Iris pigment epithelial cell (primary cell): ENCODE measurements around the gene P2RX4.
"Not testable (repeated sequence)": the region's sequence is repeated elsewhere in the genome, so short reads cannot be mapped to it uniquely, and the experiment has no call there.

ENCODE experiments used
- DNase-seq: peaks from one replicate; pipeline ENCODE4 v3.0.0-alpha.2; 2011; ENCODE audit warnings: low read depth

The P2RX4 gene, protein sequence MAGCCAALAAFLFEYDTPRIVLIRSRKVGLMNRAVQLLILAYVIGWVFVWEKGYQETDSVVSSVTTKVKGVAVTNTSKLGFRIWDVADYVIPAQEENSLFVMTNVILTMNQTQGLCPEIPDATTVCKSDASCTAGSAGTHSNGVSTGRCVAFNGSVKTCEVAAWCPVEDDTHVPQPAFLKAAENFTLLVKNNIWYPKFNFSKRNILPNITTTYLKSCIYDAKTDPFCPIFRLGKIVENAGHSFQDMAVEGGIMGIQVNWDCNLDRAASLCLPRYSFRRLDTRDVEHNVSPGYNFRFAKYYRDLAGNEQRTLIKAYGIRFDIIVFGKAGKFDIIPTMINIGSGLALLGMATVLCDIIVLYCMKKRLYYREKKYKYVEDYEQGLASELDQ

DNA sequence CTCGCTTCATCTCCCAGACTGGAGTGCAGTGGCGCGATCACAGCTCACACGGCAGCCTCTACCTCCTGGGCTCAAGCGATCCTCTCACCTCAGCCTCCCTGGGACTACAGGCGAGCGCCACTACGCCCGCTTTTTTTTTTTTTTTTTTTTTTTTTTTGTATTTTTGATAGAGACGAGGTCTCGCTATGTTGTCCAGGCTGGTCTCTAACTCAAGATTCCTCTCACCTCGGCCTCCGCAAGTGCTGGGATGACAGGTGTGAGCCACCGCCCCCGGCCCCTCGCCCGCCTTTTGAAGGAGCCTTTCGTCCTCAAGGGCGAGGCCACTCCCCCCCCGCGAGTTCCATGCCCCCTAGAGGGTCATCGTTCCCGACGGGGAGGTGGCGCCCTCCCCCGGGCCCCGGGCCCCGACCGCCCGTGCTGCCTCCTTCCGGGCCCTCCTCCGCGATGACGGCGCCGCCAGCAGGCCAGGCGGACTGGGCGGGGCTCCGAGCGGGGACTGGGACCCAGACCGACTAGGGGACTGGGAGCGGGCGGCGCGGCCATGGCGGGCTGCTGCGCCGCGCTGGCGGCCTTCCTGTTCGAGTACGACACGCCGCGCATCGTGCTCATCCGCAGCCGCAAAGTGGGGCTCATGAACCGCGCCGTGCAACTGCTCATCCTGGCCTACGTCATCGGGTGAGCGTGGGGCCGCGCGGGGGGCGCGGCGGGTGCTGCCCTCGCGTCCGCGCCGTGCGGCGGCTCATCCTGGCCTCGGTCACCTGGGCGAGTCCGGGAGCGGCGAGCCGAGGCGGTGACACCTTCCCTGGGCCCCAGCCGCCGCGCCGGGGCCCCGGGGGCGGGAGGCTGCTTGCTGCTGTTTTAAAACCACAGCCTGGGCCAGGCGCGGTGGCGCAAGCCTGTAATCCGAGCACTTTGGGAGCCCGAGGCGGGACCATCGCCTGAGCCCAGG lies at the start of gene P2RX4:
P2RX4 (plus strand) TSS at position 506 of the 949 bp plus-strand sequence; CDS start at position 542, 36 bp downstream.
- DNase-seq = peak; percentile 67

DNA sequence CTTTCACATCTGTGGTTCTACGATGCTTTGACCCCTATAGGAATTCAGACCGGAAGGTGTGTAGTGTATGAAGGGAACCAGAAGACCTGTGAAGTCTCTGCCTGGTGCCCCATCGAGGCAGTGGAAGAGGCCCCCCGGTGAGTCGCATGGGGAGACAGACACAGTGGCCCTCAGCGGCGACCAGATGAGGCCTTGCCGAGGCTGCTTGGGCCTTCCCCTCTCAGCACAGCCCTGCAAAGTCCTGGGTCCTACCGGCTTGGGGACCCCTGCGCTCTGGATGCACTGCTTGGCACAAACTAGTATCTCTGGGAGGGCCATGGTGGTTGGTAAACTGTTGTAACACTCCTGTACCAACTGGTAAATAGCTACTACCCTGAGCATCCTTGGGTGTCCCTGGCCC lies 47.5 kb upstream of the P2RX4 start:
- no peak for DNase-seq

DNA sequence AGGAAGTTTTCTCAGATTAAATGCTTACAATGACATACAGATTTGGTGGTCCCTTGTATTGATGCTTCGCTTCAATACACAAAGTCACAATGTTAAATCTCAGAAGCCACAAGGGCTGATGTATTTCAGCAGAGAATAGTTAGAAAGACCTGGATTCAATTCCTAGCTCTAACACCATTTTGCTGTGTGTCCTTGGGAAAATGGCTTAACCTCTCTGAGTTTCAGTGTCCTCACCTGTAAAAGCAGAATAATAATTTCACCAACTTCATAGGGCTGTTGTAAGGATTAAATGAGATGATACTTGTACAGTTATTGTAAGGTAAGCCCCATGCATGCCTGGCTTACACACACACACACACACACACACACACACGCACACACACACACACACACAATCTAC lies 46.9 kb upstream of the P2RX4 start:
- DNase-seq = no peak

DNA sequence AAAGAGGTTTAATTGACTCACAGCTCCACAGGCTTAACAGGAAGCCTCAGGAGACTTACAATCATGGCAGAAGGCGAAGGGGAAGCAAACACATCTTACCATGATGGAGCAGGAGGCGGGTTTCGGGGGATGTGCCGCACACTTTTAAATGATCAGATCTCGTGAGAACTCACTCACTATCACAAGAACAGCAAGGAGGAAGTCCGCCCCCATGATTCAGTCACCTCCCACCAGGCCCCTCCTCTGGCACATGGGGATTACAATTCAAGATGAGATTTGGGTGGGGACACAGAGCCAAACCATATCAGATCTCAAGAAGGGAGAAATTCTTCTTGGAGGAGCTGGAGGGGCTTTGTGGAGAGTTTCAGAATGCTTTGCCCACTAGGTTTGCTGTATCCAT lies 45.1 kb upstream of the P2RX4 start:
- DNase-seq = not testable (repeated sequence)

DNA sequence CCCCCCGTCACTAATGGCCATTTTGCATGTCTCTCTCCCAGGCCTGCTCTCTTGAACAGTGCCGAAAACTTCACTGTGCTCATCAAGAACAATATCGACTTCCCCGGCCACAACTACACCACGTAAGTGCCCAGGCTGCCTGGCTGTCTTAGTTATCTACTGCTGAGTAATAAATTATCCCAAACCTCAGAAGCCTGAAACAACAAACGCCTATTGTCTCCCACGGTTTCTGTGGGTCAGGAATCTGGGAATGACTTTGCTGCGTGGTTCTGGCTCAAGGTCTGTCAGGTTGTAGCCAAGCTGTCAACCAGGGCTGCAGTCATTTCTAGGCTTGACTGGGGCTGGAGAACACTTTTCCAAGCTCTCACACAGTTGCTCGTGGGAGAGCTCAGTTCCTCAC lies 44.6 kb upstream of the P2RX4 start:
- DNase-seq = no peak

DNA sequence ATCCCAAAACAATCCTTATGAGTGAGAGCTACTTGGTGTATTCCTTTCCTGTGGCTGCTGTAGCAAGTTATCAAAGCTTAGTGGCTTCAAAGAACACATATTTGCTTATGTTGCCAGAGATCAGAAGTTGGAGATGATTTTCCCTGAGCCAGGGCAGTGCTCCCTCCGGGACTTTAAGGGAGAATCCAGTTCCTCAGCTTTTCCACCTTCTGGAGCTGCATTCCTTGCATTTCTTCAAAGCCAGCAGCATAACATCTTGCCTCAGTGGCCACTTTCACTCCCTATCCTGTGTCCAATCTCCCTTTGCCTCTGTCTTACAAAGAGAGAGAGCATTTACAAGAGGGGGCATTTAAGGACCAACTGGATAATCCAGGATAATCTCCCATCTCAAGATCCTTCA lies 43.6 kb upstream of the P2RX4 start:
- DNase-seq = no peak

DNA sequence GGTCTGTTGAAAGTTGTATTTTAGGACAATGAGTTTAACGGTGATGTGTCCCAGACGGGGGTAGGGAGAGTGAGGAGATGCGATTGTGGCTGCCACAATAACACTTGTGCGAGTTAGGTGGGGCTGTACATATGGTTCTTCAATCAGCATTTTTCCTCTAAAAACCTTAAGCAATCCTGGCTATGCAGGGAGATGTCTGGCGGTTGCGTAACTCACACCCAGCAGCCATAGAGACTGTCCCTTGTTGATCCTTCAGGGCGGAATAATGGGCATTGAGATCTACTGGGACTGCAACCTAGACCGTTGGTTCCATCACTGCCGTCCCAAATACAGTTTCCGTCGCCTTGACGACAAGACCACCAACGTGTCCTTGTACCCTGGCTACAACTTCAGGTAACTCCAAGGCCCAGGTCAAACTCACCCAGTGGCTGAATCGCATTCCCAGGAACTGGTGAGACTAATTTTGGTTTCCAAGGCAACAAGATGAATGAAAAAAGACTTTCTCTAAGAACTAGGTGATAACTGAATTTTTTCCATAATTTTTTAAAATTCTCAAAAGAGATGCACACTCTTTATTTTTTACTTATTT lies 42.6 kb upstream of the P2RX4 start:
- peak; percentile 58 for DNase-seq

DNA sequence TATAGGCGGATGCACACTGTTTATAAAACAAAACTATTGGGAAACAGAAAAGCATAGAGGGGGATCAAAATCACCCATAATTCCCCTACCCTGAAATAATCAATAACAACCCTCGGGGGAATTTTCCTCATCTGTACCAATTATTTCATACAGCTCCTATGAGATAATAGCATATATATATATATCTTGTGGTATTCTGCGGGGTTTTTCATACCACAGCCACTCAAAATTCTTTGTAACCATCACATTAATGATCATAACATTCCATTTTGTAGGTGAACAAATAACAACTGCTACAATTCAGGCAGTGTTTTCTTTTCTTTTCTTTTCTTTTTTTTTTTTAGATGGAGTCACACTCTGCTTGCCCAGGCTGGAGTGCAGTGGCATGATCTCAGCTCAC lies 42.0 kb upstream of the P2RX4 start:
- DNase-seq = no peak

DNA sequence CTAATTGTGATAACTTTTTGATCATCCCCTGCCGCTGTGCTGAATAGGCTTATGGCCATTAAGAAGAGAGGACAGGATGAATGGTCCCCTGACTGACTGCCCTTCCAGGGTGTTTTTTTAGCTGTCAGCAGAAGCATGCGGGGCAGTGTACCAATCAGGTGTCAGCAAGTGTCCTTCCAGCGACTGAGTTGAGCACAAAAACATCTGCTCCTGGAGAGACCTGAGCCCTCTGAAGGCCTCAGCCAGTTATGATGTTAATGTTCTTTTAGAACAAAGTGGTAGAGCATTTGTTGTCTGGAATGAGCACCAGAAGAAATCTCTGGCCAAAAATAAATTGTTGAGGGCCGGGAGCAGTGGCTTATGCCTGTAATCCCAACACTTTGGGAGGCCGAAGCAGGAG lies 39.8 kb upstream of the P2RX4 start:
- DNase-seq = no peak

DNA sequence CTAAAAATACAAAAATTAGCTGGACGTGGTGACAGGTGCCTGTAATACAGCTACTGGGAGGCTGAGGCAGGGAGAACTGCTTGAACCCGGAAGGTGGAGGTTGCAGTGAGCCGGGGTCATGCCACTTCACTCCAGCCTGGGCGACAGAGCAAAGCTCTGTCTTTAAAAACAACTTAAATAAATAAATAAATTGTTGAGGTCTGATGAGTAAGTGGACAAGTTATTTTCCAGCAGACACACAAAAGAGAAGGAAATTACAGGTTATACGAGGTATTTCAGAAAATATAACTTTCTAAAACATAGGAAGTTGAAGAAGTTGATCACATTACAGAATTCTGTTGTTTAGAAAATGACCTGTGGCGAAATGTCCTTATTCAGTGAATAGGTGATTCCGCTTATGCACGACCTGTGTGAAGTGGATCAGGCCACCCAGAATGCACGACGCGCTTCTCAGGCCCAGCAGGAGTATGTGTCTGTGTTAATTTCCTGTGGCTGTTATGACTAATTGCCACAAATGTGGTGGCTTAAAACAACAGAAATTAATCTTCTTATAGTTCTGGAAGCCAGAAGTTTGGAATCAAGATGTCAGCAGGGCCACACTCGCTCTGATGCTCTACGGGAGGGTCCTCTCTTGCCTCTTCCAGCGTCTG lies 39.2 kb upstream of the P2RX4 start:
- peak; percentile 71 for DNase-seq

DNA sequence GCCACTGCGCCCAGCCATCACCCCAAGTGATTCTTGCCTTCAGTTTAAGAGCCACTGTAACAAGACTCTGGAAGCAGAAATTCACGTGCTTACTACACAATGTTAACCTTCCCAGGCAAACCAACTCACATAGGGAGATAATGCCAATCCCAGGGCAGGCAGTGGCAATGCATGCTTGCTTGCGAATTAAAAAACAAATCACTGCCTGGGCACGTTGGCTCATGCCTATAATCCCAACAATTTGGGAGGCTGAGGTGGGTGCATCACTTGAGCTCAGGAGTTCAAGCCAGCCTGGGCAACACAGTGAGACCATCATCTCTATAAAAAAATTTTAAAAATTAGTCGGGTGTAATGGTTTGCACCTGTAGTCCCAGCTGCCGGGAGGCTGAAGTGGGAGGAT lies 37.8 kb upstream of the P2RX4 start:
- no peak for DNase-seq

DNA sequence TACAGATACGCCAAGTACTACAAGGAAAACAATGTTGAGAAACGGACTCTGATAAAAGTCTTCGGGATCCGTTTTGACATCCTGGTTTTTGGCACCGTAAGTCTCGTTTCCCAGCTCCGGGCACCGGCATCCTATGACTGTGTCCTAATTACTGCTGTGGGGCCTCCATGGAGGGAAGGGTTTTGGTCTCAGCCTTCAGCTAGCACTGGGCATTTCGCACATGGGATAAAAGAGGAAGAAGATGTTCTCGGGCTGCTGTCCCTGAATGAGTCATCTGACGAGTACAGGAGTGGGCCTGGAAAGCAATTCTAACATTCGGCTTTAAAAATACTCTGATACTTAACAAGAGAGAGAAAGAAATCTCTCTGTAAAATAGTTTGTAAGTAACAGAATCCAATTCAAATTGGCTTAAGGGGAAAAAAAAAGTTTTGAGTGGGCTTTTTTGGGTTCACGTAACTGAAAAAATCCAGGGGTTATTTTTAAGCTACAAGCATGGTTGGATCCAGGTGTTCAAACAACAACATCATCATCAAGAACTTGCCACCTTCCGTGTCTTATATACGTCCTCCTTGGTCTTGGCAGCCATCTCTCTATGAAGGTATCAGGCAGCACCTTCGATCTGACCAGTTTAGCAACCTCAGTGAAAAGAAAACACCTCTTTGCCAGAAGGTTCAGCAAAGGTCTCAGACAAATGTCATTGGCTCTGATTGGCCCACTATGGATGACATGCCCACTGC lies 34.4 kb upstream of the P2RX4 start:
- peak; percentile 43 for DNase-seq

DNA sequence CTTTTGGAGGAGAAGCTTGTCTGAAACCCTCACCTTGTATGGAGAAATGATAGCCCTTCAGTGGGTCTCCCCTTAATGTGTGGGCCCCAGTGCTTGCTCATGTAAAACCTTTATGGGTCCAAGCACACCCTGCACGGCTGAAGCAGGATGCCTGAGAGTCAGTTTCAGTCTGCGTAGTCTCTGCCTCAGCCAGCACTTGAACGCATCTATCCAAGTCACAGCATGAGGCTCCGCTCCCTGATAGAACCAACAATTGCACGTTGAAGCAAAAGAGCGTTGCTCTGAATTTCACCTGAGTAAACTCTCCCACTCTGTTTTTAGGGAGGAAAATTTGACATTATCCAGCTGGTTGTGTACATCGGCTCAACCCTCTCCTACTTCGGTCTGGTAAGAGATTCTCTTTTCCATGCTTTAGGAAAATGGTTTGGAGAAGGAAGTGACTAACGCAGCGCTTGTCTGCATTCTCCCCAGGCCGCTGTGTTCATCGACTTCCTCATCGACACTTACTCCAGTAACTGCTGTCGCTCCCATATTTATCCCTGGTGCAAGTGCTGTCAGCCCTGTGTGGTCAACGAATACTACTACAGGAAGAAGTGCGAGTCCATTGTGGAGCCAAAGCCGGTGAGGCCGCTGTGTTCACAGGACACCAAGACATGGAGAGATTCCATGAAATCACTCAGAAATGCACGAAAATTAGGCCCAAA lies 33.0 kb upstream of the P2RX4 start:
- no peak for DNase-seq

DNA sequence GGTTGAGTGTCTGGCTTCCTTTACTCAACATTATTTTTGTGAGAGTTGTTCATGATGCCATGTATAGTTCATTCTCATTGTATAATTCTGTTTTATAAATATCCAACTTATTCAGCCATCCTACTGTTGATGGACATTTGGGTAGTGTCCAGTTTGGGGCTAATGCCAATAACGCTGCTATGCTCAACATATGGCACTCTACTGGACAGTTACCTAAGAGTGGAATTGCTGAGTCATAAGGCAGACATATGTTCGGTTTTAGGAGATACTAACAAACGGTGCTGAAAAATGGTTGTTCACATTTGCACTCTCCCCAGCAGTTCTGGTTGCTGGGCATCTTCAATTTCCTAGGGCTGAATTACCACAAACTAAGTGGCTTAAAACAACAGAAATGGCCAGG lies 28.7 kb upstream of the P2RX4 start:
- peak; percentile 90 for DNase-seq

DNA sequence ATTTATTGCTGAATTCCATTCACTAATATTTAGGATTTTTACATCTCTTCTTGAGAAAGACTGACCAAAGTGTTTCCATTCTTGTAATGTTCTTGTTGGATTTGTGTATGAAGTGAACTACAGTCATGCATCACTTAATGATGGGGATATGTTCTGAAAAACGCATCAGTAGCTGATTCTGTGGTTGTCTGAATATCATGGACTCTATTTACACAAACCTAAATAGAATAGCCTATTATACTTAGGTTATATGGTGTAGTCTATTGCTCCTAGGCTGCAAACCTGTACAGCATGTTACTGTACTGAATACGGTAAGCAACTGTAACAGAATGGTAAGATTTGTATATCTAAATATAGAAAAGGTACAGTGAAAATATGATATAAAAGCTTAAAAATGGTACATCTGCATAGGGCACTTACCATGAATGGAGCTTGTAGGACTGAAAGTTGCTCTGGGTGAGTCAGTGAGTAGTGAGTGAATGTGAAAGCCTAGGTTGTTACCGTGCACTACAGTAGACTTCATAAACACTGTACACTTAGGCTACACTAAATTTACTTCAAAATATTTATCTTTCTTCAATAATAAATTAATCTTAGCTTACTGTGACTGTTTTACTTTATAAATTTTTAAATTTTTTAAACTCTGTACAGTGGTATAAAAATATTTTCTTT lies 27.6 kb upstream of the P2RX4 start:
- DNase-seq = no peak

DNA sequence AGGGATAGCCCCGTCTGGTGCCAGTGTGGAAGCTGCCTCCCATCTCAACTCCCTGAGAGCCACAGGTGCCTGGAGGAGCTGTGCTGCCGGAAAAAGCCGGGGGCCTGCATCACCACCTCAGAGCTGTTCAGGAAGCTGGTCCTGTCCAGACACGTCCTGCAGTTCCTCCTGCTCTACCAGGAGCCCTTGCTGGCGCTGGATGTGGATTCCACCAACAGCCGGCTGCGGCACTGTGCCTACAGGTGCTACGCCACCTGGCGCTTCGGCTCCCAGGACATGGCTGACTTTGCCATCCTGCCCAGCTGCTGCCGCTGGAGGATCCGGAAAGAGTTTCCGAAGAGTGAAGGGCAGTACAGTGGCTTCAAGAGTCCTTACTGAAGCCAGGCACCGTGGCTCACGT lies 25.5 kb upstream of the P2RX4 start:
- no peak for DNase-seq

DNA sequence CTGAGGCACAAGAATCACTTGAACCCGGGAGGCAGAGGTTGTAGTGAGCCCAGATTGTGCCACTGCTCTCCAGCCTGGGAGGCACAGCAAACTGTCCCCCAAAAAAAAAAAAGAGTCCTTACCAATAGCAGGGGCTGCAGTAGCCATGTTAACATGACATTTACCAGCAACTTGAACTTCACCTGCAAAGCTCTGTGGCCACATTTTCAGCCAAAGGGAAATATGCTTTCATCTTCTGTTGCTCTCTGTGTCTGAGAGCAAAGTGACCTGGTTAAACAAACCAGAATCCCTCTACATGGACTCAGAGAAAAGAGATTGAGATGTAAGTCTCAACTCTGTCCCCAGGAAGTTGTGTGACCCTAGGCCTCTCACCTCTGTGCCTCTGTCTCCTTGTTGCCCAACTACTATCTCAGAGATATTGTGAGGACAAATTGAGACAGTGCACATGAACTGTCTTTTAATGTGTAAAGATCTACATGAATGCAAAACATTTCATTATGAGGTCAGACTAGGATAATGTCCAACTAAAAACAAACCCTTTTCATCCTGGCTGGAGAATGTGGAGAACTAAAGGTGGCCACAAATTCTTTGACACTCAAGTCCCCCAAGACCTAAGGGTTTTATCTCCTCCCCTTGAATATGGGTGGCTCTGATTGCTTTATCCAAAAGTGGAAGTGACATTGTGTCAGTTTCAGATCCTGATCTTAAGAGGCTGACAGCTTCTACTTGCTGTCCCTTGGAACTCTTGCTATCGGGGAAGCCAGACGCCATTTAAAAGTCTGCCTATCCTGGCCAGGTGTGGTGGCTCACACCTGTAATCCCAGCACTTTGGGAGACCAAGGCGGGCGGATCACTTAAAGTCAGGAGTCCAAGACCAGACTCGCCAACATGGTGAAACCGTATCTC lies 24.7 kb upstream of the P2RX4 start:
- DNase-seq = no peak

DNA sequence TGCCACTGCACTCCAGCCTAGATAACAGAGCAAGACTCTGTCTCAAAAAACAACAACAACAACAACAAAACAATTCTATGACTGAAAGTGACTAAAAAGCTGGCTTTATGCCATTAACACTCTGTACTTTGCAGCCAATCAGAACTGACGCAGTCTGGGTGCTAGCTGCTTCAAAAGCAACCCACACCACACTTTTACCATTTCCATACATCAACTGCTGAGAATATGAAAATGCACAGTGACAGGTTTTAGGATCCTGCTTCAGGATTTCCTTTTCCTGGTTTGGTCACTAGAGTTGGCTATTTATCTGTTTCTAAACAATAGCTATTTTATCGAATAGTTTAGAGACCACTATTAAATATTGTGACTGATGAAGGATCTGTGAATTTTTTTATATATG lies 23.1 kb upstream of the P2RX4 start:
- no peak for DNase-seq

DNA sequence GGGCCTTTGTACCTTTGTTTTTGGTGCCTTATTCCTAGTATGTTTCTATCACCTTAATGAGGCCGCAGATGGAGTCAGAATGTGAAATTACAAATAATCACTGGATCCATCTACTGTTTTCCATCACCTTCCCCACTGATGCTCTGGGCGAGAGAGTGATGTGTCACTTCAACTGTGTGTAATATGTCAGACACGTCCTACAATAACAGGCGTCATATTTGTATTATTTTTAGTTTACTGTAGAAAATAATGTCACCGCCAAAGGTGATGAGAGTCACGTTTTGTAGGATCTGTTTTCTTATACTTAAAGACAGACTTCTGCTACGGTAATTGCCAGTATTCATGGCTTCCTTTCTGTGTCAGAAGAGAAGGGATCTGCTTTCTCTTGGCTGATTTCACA lies 22.4 kb upstream of the P2RX4 start:
- no peak for DNase-seq
